H9 (cell line): ENCODE data around the gene PRKACG. TPM values are rescaled to one million over a fixed set of nuclear protein-coding genes. Genes with fewer than 3 reads are reported as not detected.

Experiments
- DNase-seq: peaks from one replicate; pipeline ENCODE4 v3.0.0-alpha.2; 2017
- H2AFZ ChIP-seq: one replicate; pipeline ENCODE4 v1.6.1; 2013; ENCODE audit warnings: mild to moderate bottlenecking, low read length, control low read depth, moderate library complexity
- H2AK5ac ChIP-seq: 2 replicates; pipeline ENCODE4 v1.6.1; 2013; ENCODE audit warnings: low read length, control low read depth, mixed read lengths; ENCODE audit not compliant: insufficient read length
- H2BK120ac ChIP-seq: one replicate; pipeline ENCODE4 v1.6.1; 2013; ENCODE audit warnings: low read depth, mild to moderate bottlenecking, low read length, control low read depth, inconsistent platforms; ENCODE audit not compliant: poor library complexity, severe bottlenecking
- H2BK12ac ChIP-seq: 2 replicates; pipeline ENCODE4 v1.6.1; 2013; ENCODE audit warnings: low read length, control low read depth, mixed read lengths, low read depth; ENCODE audit not compliant: insufficient read length
- H2BK15ac ChIP-seq: 2 replicates; pipeline ENCODE4 v1.6.1; 2013; ENCODE audit warnings: low read depth, low read length, control low read depth
- H2BK20ac ChIP-seq: one replicate; pipeline ENCODE4 v1.6.1; 2013; ENCODE audit warnings: low read depth, mild to moderate bottlenecking, low read length, control low read depth, inconsistent platforms; ENCODE audit not compliant: poor library complexity, severe bottlenecking
- H2BK5ac ChIP-seq: 2 replicates; pipeline ENCODE4 v1.6.1; 2013; ENCODE audit warnings: low read length, control low read depth, mixed read lengths; ENCODE audit not compliant: insufficient read length
- H3K14ac ChIP-seq: 2 replicates; pipeline ENCODE4 v1.6.1; 2013; ENCODE audit warnings: low read length, control low read depth; ENCODE audit not compliant: insufficient read depth
- H3K18ac ChIP-seq: 2 replicates; pipeline ENCODE4 v1.6.1; 2013; ENCODE audit warnings: low read depth, mild to moderate bottlenecking, mixed read lengths, low read length, control low read depth; ENCODE audit not compliant: insufficient read length
- H3K23ac ChIP-seq: 2 replicates; pipeline ENCODE4 v1.6.1; 2013; ENCODE audit warnings: low read length, control low read depth, mixed read lengths, low read depth; ENCODE audit not compliant: insufficient read length
- H3K23me2 ChIP-seq: 2 replicates; pipeline ENCODE4 v1.6.1; 2013; ENCODE audit warnings: low read depth, mild to moderate bottlenecking, mixed read lengths, low read length, control low read depth; ENCODE audit not compliant: insufficient read length, poor library complexity, severe bottlenecking
- H3K27ac ChIP-seq: 2 replicates; pipeline ENCODE4 v1.5.1; 2013; ENCODE audit warnings: low read length, control low read depth, mixed read lengths, low read depth; ENCODE audit not compliant: insufficient read length
- H3K27me3 ChIP-seq: 2 replicates; pipeline ENCODE4 v1.6.1; 2013; ENCODE audit warnings: low read length, control low read depth, inconsistent platforms; ENCODE audit not compliant: insufficient read depth
- H3K4ac ChIP-seq: 2 replicates; pipeline ENCODE4 v1.6.1; 2013; ENCODE audit warnings: low read depth, mild to moderate bottlenecking, control low read depth, inconsistent platforms, low read length, moderate library complexity
- H3K4me1 ChIP-seq: 2 replicates; pipeline ENCODE4 v1.6.1; 2013; ENCODE audit warnings: low read length, control low read depth, inconsistent platforms; ENCODE audit not compliant: insufficient read depth
- H3K4me2 ChIP-seq: 2 replicates; pipeline ENCODE4 v1.6.1; 2013; ENCODE audit warnings: low read length, control low read depth, mixed read lengths; ENCODE audit not compliant: insufficient read length, insufficient read depth
- H3K56ac ChIP-seq: 2 replicates; pipeline ENCODE4 v1.6.1; 2013; ENCODE audit warnings: low read depth, mild to moderate bottlenecking, mixed read lengths, low read length, control low read depth; ENCODE audit not compliant: insufficient read length
- H3K79me1 ChIP-seq: 2 replicates; pipeline ENCODE4 v1.6.1; 2013; ENCODE audit warnings: low read depth, mild to moderate bottlenecking, moderate library complexity, low read length, control low read depth, inconsistent platforms; ENCODE audit not compliant: insufficient read depth, poor library complexity, severe bottlenecking
- H3K79me2 ChIP-seq: 2 replicates; pipeline ENCODE4 v1.6.1; 2013; ENCODE audit warnings: low read length, control low read depth, inconsistent platforms; ENCODE audit not compliant: insufficient read depth
- H3K9ac ChIP-seq: 2 replicates; pipeline ENCODE4 v1.6.1; 2013; ENCODE audit warnings: low read length, control low read depth, mixed read lengths; ENCODE audit not compliant: insufficient read length; ENCODE audit errors: extremely low read depth
- H3K9me3 ChIP-seq: one replicate; pipeline ENCODE4 v1.6.1; 2013; ENCODE audit warnings: low read depth, low read length, inconsistent platforms; ENCODE audit not compliant: control insufficient read depth
- H3T11ph ChIP-seq: one replicate; pipeline ENCODE4 v1.6.1; 2013; ENCODE audit warnings: mild to moderate bottlenecking, low read length, control low read depth, inconsistent platforms
- H4K20me1 ChIP-seq: one replicate; pipeline ENCODE4 v1.6.1; 2013; ENCODE audit not compliant: control insufficient read depth, insufficient read length, insufficient read depth
- H4K5ac ChIP-seq: 2 replicates; pipeline ENCODE4 v1.6.1; 2013; ENCODE audit warnings: low read depth, mild to moderate bottlenecking, mixed read lengths, low read length, control low read depth; ENCODE audit not compliant: insufficient read length
- H4K8ac ChIP-seq: replicated peaks from 2 replicates; pipeline ENCODE4 v1.6.1; 2013; ENCODE audit warnings: low read length, control low read depth, mixed read lengths, low read depth; ENCODE audit not compliant: insufficient read length
- H4K91ac ChIP-seq: 2 replicates; pipeline ENCODE4 v1.6.1; 2013; ENCODE audit warnings: low read depth, mild to moderate bottlenecking, moderate library complexity, mixed read lengths, low read length, control low read depth; ENCODE audit not compliant: insufficient read length
- H3K27ac Mint-ChIP-seq, 3 experiments: 2 replicates in 2 of 3; 3 replicates in 1 of 3; pipeline ENCODE4 v1.8.0; 2020 to 2021; ENCODE audit warnings: mixed read lengths in 3 of 3, mild to moderate bottlenecking in 1 of 3, moderate library complexity in 1 of 3
- H3K27me3 Mint-ChIP-seq: 2 replicates; pipeline ENCODE4 v1.8.0; 2021; ENCODE audit warnings: low read depth, mild to moderate bottlenecking, moderate library complexity, mixed read lengths
- H3K36me3 Mint-ChIP-seq, 3 experiments: 2 replicates in 2 of 3; 3 replicates in 1 of 3; pipeline ENCODE4 v1.8.0; 2020 to 2021; ENCODE audit warnings: low read depth in 3 of 3, mixed read lengths in 3 of 3; ENCODE audit not compliant: insufficient read depth in 1 of 3
- H3K4me1 Mint-ChIP-seq, 2 experiments: 2 replicates each; pipeline ENCODE4 v1.8.0; 2020; ENCODE audit warnings: mixed read lengths in 2 of 2
- H3K4me3 Mint-ChIP-seq, 2 experiments: 2 replicates in 1 of 2; 3 replicates in 1 of 2; pipeline ENCODE4 v1.8.0; 2020 to 2021; ENCODE audit warnings: mild to moderate bottlenecking in 2 of 2, mixed read lengths in 2 of 2, moderate library complexity in 1 of 2
- H3K9me3 Mint-ChIP-seq, 2 experiments: 2 replicates in 1 of 2; 3 replicates in 1 of 2; pipeline ENCODE4 v1.8.0; 2020; ENCODE audit warnings: mild to moderate bottlenecking in 2 of 2, mixed read lengths in 2 of 2, moderate library complexity in 1 of 2
- WGBS: extraction: QIAGEN DNeasy Blood & Tissue Kit; methylation state at CpG from one replicate; pipeline ENCODE4 v1.1.7; 2013; ENCODE audit warnings: missing lambda C conversion rate, low lambda C conversion rate, mixed read lengths; ENCODE audit not compliant: insufficient read length; ENCODE audit errors: extremely low coverage; 5-methylcytosine and 5-hydroxymethylcytosine counted together
- total RNA-seq: library from RNA; stranded (reverse); gene quantifications from 2 replicates; pipeline ENCODE4 v1.2.1, GENCODE V29; 2021
- TF ChIP-seq, protein P1 (sequence below): fragments of 200-600 bp; sonication (generic); conservative IDR thresholded peaks from 3 replicates; pipeline ENCODE4 v1.8.0; 2021; ENCODE audit warnings: antibody characterized with exemption, mild to moderate bottlenecking

The PRKACG gene
- total RNA-seq, 1 experiment from 2014 or later: not detected

DNA sequence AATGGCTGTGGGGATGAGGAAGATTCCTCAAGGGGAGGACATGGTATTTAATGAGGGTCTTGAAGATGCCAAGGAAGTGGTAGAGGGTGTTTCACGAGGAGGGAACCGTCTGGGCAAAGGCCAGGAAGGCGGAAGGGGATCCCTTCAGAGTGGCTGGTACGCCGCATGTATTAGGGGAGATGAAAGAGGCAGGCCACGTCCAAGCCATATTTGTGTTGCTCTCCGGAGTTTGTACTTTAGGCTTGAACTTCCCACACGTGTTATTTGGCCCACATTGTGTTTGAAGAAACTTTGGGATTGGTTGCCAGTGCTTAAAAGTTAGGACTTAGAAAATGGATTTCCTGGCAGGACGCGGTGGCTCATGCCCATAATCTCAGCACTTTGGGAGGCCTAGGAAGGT is 22.9 kb upstream of the PRKACG start:
- peak overlapping the region in 1 of 3 experiments; percentile 94; a peak in 1 of 7 replicates for H3K27ac Mint-ChIP-seq
- Histone ChIP-seq H3K18ac (no peak overlapping the region), H3K4ac (no peak overlapping the region), H3K14ac (no peak overlapping the region), H3K56ac (no peak overlapping the region), H3K9me3 (no peaks in the 10 kb centered on the region), H4K91ac (no peak overlapping the region), H2BK5ac (no peak overlapping the region), H2AFZ (no peak overlapping the region), H3K79me2 (peaks cover 21% of the 10 kb centered on the region), H2AK5ac (no peak overlapping the region), H3K79me1 (no peaks in the 10 kb centered on the region), H4K20me1 (no peaks in the 10 kb centered on the region), H3K4me2 (peak overlapping the region; percentile 76), H3K27me3 (no peaks in the 10 kb centered on the region), H3K4me1 (no peaks in the 10 kb centered on the region), H4K8ac (no peak overlapping the region), H3T11ph (no peak overlapping the region), H2BK15ac (no peak overlapping the region), H3K23me2 (peaks cover 5% of the 10 kb centered on the region), H3K9ac (no peak overlapping the region), H2BK12ac (no peak overlapping the region), H2BK120ac (no peak overlapping the region), H3K23ac (no peak overlapping the region), H2BK20ac (no peak overlapping the region), H4K5ac (no peak overlapping the region), H3K27ac (no peak overlapping the region)
- no peaks in the 10 kb centered on the region for H3K27me3 Mint-ChIP-seq
- peaks cover 14 to 22% of the 10 kb centered on the region in 2 experiments for H3K4me1 Mint-ChIP-seq
- WGBS: no CpG with 5 or more reads among the region's 10 CpGs
- H3K36me3 Mint-ChIP-seq: peaks cover 4 to 8% (median 5%) of the 10 kb centered on the region in 3 experiments; a peak in 4 of 7 replicates
- no peak for DNase-seq
- TF ChIP-seq, protein P1, sequence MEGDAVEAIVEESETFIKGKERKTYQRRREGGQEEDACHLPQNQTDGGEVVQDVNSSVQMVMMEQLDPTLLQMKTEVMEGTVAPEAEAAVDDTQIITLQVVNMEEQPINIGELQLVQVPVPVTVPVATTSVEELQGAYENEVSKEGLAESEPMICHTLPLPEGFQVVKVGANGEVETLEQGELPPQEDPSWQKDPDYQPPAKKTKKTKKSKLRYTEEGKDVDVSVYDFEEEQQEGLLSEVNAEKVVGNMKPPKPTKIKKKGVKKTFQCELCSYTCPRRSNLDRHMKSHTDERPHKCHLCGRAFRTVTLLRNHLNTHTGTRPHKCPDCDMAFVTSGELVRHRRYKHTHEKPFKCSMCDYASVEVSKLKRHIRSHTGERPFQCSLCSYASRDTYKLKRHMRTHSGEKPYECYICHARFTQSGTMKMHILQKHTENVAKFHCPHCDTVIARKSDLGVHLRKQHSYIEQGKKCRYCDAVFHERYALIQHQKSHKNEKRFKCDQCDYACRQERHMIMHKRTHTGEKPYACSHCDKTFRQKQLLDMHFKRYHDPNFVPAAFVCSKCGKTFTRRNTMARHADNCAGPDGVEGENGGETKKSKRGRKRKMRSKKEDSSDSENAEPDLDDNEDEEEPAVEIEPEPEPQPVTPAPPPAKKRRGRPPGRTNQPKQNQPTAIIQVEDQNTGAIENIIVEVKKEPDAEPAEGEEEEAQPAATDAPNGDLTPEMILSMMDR: no peak
- peak overlapping the region; percentile 96 for H3K4me3 Mint-ChIP-seq
- H3K9me3 Mint-ChIP-seq: no peaks in the 10 kb centered on the region; a peak in 1 of 5 replicates
